Activated T-helper 1 cell treated with Interleukin-2 at 50 U/mL for 16 hours (primary cell): ENCODE data around the gene PRR5.

ENCODE experiments used
- DNase-seq: peaks from one replicate; pipeline ENCODE4 v3.0.0-alpha.2; 2020; ENCODE audit warnings: low read depth

Gene PRR5

DNA sequence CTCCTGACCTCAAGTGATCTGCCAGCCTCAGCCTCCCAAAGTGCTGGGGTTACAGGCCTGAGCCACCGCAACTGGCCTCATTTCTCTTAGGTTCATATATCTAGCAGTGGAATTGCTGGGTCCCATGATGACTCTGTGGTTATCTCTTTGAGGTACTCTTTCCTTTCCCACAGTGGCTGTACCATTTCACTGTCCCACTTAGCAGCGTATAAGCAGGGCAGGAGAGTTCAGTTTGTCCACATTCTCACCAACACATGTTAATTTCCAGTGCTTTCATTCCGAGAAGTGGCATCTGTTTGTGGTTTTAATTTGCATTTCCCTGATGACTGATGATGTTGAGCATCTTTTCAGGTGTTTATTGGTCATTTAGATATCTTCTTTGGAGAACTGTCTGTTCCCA lies 16.4 kb downstream of the PRR5 start:
- no peak for DNase-seq

DNA sequence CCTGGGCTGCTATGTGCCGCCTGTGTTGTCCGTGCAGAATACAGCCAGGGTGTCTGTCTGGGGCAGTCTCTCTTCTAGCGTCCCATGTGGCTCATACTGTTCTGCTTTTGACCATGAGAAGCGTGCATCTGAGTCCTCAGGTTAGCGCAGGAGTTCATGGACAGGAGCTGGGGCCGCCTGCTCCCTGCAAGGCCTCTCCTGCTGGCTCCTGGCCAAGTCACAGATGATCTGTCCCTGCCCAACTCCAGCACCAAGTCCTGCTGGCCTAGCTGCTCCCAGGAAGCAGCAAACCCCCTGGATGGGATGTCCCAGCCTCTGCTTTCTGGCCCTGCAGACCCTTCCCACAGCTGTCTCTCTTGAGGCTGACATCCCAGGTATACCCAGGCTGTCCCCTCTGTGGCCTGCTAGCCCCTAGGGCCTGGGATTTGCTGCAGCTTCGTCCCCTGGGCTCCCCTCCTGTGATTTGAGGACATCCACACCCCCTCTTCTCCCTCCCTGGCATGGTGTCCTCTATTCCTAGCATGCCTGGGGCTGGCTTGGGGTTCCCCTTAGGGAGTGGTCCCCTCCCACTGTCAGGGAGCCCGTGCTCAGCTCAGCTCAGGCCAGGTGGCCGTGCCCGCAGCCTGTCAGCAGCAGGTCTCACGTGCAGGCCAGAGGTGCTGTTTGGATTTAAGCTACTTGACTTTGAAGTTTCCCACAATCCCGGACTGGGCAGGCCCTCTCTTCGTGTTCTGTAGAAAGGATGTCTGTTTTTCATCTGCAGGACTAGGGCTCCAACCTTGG lies 17.8 kb downstream of the PRR5 start:
- no peak for DNase-seq

DNA sequence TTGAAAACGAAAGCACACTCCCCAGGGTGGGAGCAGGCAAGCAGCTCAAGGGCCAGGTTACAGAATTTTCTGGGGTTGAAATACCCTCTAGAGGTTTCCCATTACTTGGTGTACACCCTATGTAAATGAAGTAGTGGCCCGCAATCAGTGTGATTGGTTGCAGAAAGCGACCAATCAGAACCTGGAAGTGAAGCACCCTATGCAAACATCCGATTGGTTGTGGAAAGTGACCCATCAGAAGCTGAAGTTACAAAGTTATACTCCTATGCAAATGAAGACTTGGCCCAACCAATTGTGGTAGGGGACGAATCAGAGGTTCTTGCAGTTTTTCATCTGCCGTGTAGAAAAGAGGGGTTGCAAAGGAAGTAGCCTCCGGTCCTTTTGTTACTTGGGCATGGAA lies 19.2 kb downstream of the PRR5 start:
- no peak for DNase-seq

DNA sequence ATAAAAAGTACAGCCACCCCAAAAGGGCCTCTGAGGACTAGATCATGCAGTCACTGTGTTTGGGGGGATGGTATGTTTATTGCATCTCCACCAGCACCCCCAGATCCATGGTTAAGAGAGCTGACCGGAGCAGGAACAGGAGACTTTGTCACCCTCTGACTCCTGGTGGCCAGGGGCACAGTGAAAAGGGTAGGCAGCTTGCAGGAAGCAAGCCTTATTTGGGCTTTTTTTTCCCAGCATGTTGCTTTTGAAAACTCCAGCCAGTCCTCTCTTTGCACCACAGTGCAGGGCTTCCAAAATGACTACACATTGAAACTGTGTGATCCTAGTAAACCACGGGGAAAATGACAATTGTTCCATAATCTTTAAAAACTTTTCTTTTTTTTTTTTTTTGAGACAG lies 20.6 kb downstream of the PRR5 start:
- DNase-seq, result no peak

DNA sequence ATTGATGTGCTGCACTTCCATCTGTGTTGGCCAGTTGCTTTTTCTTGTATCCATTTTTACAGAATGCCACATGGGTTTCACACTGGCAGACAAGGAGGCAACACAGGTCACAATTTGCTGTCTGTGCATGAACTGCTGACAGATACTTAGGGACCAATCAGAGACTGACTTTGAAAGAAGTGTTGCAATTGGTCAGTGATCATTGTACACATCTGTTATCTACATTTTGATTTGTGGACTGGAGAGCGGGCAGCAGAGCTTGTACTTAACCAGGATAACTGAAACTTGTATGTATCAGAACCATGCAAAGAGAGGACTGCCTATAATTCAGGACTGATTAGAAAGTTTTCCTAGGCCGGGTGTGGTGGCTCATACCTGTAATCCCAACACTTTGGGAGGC lies 21.8 kb downstream of the PRR5 start:
- no peak for DNase-seq

DNA sequence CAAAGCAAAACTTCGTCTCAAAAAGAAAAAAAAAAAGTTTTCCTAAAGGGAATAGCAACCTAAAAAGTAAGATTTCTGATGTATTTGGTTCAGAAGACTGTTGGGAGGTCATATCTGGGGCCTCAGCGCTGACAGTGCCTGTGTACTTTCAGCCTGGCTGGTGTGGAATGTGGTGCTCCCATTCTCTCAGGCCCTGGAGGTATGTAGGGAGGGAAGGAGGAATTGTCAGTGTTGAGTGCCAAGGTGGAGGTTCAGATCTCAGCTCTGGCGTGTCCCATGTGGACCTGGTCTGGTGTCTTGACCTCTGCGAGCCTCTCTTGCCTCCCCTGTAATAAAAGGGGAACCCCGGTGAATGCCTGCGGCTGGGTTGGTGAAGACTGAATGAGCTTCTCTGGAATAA lies 22.4 kb downstream of the PRR5 start:
- no peak for DNase-seq

DNA sequence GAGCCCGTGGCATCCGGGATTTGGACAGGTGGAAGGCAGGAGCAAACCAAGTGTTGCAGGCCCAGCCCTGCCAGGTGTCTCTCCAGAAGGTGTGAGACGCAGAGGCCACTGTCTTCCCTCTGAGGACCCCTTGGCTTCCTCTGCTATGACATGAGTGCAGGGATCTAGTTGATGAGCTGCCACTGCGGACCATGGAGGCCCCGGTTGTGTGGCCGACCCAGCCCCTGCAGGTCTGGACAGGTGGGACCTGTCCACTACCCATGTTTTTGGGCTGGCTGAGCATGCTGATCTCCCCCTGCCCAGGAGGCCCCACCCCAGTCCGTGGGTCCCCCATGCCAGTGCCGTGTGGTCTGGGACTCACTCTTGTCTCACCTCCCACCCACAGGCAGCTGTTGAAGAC lies 22.9 kb downstream of the PRR5 start:
- DNase-seq, result no peak

DNA sequence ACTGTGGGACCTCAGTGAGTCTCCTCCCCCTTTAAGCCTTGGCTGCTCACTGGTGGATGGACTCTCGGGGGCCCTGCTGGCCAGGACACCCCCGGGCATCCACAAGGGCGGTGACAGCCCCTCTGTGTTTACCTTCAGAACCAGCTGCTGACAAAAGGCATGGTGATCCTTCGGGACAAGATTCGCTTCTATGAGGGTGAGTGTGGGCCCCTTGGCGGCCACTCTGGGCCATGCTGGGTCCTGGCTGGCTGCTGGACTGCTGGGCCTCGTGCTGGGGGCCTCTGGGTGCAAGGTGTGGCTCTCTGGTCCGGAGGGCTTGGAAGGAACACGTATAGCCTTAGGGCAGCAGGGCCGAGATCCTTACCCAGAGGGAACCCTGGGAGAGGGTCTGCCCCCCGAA lies 24.4 kb downstream of the PRR5 start:
- no peak for DNase-seq

DNA sequence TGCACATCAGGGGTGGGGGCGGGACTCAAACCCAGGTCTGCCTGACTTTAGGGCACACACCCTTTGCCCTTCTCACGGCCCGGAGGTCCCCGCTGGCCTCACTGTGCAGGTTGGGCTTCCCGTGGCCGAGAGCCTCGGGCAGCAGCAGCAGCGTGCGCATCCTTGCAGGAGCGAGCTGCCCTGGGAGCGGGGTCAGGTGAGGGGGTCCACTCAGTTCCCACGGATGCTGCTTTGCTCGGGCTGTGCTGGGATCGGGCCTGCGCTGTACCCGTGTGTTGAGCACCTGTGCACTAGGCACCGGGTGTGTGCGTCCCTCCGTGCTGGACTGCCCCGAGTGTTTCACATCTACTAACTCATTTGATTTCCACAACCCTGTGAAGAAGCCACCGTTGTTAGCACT lies 25.1 kb downstream of the PRR5 start:
- no peak for DNase-seq

DNA sequence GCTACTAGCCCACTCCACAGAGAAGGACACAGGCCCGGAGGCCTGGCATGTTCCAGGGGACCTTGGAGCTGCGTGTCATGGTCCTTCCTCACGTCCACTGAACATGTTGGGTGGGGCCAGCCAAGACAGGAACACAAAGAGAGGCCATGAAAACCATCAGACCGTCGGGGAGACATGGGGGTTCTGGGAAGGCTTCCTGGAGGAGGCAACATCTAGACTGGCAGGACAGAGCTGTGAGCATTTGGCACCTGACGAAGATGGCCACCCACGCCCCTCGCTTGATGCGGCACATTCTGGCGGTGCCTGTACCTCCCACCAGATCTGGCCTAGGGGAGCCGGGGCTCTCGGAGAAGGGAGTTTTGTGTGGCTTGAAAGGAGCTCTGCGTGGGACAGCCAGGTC lies 25.7 kb downstream of the PRR5 start:
- no peak for DNase-seq

DNA sequence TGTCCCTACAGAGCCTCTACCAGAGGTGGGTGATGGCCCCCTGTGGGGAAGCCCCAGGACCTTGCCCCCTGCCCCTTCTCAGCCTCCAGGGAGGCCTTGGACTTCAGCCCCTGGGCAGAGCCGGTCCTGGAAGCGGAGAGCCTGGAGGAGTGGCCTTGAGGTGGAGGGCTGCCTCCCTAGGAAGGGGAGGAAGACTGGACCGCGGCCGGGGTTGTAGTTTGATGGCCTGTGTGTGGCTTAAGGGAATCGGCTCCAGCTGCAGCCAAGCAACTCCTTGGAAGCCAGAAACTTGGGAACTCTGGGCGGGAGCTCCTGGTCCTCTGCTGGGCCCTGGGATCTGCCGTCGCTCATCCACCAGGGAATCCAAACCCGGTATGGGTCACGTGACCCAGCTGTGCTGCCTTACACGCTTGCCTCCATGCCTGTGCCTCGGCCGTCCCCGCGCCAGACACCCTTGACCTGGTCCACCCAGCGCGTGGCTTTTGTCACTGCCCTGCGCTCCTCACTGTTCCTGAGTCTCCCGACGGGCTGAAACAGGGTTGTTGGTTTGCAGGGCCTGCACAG lies 26.8 kb downstream of the PRR5 start:
- no peak for DNase-seq

DNA sequence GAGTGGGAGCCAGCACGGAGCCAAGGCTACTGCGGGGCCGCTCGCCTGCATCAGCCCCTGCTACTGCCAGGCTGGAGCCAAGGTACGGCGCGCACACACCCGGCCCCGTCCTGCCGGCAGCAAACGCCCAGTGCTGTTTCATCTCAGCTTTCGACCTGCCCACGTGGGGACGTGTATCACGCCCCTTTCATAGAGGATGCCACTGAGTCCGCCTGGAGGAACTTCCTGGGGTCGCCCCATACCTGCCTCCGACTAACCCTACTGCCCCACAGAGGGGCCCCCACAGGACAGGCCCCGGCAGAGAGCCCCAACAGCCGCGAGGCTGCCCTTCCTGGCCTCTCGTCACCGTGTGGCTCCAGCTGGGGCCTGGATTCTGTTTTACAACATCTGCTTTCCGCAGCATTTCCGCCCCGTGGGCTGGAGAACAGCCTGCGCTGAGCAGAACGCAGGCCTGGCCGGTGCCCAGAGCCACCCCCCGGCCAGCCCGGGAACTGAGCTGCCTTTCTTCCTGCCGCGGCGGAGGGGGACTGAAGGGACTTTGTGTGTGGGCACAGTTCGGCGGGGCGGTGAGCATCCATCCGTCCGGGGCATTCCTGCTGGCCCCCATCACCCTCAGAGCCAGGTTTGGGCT lies 27.5 kb downstream of the PRR5 start:
- no peak for DNase-seq

DNA sequence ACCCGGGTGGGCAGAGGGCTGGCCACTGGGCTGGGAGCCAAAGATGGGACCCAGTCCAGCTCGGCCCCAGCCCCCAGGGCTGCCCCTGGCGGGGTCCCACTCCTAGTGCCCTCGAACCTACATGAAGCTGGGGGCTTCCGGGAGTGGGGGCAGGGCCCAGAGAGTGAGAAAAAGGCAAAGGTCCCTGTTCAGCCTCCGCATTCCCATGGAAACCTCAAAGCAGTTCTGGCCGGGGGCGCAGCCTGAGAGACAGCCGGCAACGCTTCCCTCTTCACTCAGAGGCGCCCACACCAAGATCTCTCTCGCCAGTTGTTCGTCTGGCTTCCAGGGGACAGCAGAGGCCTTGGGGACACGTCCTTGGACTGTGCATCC lies 28.0 kb downstream of the PRR5 start:
- DNase-seq, result no peak

DNA sequence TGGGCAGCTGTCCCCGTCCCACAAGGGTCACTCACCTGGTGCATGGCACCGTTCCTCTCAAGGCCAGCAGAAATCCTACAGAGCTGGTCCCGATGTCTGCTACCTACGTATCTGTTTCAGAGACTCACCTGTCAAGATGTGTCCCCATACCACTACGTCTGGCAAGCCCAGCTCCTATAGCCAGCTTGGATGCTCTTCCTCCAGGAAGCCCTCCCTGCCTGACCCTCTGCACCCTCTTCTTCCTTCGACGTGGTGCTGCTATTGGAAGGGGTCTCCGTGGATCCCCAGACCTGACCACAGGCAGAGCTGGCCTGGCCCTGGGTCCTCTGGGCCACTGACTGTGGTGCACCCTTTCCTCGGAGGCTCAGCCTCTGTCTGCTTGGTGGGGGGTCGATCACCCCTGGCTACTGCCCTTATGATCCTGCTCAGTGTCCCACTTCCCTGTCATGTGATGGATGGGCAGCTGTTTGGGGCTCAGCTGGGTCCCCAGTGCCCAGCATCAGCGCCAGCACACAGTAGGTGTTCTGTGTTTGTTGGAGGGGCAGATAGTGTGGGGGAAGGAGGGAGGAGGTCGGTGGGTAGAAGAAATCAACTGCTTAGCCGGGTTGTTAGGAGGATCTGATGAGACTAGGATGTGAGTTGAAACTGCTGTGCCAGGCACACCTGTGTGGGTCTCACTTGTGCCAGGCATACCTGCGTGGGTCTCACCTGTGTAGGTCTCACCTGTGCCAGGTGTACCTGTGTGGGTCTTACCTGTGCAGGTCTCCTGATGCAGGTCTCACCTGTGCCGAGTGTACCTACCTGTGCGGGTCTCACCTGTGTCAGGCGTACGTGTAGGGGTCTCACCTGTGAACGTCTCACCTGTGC lies 28.7 kb downstream of the PRR5 start:
- DNase-seq, result no peak

DNA sequence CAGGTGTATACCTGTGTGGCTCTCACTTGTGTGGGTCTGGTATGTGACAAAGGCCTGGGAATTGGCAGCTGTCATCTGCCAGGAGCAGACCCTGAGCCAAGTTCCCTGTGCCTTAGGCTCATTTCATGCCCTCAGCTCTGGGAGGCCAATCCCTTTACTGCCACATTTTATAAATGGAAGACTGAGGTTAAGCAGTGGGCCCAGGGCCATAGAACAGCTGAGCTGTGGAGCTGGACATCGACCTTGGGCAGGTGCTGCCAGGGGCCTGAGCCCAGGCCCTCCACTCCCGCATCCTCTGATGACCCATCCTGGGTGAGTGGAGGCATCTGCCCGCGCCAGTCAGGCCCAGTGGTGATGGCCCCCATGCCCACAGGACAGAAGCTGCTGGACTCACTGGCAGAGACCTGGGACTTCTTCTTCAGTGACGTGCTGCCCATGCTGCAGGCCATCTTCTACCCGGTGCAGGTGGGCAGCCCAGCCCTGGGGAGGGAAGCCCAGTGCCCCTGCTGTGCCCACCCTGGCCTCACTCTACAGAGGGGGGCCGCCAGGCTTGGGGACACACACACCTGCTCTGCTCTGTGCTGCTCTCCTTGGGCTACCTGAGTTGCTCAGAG lies 29.5 kb downstream of the PRR5 start:
- DNase-seq, result no peak

DNA sequence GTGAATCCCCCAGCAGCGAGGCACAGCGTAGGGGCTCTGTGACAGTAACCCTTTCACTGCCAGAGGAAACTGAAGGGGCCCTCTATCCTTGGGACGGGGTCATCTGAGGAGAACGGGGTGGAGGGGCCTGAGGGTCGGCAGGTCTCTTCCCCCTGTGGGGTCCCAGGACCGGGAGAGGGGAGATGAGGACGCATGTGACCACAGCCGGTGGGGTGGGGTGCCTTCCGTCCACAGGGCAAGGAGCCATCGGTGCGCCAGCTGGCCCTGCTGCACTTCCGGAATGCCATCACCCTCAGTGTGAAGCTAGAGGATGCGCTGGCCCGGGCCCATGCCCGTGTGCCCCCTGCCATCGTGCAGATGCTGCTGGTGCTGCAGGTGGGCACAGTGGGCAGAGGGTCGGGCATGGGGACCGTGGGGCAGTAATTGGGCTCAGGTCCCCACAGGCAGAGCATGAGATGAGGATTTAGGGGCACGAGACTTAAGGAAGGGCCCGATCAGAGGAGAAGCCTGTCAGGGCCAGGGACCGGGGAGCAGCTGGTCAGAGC lies 30.1 kb downstream of the PRR5 start:
- DNase-seq, result no peak

DNA sequence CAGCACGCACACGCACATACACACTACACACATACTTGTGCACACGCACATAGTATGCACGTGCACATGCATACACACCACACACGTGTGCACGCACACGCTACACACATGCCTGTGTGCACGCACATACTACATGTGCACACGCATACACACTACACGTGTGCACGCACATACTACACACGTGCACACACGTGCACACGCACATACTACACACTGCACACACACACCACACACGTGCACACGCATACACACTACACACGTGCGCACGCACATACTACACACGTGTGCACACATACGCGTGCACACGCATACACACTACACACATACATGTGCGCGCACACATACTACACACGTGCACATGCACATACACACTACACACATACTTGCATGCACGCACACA lies 30.7 kb downstream of the PRR5 start:
- DNase-seq, result no peak

DNA sequence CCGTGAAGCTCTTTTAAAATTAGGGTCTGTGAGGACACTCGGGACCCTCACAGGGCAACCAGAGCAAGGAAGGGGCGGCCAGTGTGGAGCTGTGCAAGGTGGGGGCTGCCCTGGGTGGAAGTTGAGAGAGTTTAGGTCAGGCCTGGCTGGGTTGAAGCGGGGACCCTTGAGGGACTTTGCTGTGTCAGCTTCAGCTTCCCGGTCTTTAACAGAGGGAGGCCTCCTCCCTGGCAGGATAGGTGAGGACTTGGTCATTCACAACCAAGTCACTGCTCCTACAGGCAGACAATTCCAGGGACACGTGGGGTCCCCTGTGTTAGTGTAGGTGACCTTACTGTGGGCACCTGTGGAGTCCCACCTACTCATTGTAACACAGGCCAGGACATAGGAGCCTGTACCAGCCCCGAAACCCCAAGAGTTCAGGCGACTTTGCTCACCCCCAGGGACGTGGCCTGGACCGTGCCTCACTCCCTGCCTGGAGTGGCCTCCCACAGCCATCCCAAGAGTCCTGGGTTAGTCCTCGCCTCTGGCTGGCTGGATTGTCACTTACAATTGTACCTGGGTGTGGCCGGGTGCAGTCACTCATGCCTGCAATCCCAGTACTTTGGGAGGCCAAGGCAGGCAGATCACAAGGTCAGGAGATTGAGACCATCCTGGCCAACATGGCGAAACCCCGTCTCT lies 31.6 kb downstream of the PRR5 start:
- no peak for DNase-seq

DNA sequence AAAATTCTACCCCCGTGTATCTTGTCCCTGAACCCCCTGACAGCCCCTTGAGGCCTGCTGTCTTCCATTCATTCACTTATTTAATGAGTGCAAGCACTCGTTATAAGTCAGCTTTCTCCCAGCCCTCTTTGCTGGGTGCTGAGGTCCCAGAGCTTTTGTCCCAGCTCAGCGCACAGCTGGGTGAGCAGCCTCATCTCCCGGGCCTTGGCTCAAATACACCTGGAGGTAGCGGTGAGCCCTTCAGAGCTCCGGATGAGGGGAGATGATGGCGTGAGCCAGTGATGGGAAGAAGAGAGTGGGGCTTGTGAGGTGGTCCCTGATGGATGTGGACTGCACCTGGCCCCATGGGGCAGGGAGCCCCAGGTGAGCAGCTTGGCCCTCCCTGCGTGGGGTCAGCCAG lies 32.3 kb downstream of the PRR5 start:
- no peak for DNase-seq

DNA sequence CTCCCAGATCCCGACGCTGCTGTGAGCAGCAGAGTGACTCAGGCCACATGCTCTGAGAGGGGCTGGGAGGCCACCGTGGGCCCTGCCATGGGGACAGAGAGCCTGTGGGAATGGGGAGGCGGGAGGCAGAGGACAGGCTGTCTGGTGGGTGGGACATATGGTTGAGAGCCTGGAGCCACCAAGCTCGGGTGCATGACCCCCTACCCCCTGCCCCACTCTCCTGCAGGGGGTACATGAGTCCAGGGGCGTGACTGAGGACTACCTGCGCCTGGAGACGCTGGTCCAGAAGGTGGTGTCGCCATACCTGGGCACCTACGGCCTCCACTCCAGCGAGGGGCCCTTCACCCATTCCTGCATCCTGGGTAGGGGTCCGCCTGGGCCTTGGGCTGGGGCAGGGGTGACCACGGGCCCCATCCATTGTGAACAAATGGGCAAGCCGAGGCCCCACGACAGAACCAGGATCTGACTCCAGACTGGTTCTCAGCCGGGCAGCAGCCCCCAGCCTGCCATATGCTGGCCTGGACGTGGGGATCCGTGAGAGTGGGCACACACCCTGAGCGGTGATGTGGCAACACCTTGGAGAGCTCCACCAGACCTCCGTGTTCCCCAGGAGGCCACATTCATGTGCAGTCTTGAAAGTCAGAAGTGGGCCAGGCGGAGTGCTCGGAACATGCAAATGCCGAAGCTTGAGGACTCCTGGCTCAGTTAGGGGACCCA lies 33.0 kb downstream of the PRR5 start:
- DNase-seq, result no peak
